Testis (tissue), 2 donors: ENCODE measurements around the gene NRAP.

Source experiments
- POLR2A ChIP-seq: fragments of 450-650 bp; IDR thresholded peaks from one replicate; pipeline ENCODE4 v1.6.1; 2017; ENCODE audit warnings: antibody characterized with exemption, mild to moderate bottlenecking, moderate library complexity
- TF ChIP-seq, protein P1 (sequence below), 3 experiments: fragments of 450-650 bp in 2 of 3; fragments of 200-600 bp in 1 of 3; sonication (generic) in 1 of 3; IDR thresholded peaks; one replicate each; pipeline ENCODE4 v1.5.1; 2016 to 2019; ENCODE audit warnings: antibody characterized with exemption in 3 of 3, mild to moderate bottlenecking in 2 of 3, moderate library complexity in 1 of 3

DNA sequence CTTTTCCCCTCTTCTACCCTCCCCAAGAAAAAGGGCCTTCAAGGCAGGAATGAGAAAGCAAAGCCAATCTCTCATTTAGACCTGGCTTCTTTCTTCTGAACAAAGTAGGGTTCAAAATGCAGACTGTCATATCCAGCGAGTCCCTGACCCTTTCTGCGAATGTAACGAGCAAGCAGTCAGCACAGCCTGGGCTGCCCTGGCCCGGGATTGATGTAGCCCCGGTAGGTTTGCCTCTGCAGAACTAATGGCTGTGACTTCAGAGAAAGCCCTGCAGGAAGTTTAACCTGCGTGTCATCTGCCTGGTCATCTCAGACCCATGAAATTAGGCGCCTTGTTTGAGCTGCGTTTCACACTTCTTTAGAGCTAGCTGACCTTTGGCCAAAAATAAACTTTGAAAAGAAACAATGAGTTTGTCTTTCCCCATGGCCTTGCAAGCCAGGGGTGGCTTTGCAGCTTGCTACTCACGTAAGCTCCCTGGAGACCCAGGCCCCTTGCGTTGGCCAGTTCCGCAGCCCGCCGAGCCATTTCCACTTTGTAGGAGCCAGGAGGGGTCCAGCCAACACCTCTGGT is 74.6 kb downstream of the NRAP start:
- TF ChIP-seq, protein P1, sequence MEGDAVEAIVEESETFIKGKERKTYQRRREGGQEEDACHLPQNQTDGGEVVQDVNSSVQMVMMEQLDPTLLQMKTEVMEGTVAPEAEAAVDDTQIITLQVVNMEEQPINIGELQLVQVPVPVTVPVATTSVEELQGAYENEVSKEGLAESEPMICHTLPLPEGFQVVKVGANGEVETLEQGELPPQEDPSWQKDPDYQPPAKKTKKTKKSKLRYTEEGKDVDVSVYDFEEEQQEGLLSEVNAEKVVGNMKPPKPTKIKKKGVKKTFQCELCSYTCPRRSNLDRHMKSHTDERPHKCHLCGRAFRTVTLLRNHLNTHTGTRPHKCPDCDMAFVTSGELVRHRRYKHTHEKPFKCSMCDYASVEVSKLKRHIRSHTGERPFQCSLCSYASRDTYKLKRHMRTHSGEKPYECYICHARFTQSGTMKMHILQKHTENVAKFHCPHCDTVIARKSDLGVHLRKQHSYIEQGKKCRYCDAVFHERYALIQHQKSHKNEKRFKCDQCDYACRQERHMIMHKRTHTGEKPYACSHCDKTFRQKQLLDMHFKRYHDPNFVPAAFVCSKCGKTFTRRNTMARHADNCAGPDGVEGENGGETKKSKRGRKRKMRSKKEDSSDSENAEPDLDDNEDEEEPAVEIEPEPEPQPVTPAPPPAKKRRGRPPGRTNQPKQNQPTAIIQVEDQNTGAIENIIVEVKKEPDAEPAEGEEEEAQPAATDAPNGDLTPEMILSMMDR (IDR thresholded peaks at IDR 0.05), result no peak
- TF ChIP-seq POLR2A, result no peak
